HT1080 (cell line): Measurements from ENCODE around the gene KLHL40. TPM values are rescaled to one million over a fixed set of nuclear protein-coding genes. Genes with fewer than 3 reads are reported as not detected.

ENCODE experiments used
- DNase-seq: peaks from one replicate; pipeline ENCODE4 v3.0.0-alpha.2; 2015; ENCODE audit warnings: low read depth
- total RNA-seq: library from RNA; depleted of rRNA; stranded (reverse); fragments of >200 nt; shearing (Covaris generic); gene quantifications from 2 replicates; pipeline ENCODE4 v1.2.3, GENCODE V29; 2014; rRNA removed

Gene KLHL40
- total RNA-seq, 1 experiment from 2014 or later, result not detected

DNA sequence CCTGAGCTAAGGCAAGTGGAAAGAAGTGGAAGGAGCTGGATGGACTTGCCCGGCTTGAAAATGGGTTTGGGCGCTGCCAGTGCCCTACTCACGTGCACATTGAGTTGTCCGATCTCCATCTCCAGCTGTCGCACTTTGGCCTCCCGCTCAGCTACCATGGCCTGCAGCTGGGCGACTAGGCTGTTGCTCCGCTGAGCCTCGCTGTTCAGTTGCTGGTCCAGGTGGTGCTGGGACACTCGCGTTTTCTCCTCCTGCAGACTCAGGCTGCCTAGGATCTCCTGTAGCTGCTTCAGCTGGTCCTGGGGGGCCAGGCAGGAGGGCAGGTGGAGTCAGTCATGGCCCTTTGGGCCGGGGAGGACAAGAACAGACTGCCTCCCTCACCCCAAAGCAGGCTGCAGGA, 50.3 kb downstream of the KLHL40 start:
- DNase-seq, result no peak

DNA sequence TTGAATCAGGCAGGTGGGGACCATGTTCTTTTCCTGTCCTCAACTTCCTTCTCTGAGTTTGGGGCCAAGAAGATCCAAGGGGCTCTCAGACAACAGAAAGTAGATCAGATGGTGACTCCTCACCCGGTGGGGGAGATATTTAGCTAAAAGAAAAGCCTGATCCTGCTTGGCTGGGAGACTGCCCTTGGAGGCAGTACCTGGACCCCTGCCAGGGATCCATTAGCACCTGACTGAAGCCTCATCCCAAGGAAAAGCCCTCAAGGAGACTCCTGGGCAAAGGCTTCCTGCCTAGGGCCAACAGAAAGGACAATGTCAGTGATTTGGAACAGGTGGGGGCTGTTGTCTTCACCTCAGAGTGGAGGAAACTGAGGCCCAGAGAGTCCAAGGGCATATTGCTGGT, 50.7 kb downstream of the KLHL40 start:
- DNase-seq, result no peak

DNA sequence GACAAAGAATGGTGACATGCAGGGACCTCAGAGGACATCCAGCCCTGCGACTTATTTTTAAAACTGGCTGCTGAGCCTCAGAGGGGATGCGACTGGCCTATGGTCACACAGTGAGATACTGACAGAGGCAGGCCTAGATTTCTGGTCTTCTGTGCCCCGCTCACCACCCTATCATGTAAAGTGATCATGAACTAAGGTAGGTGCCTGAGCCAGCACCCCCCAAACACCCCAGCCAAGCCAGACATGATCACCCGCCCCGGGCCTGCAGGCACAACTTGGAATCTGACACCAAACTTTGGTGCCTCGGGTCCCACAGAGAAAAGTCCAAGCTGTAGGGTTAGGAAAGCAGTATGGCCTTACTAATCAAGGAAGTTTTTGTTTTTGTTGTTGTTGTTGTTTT, 51.2 kb downstream of the KLHL40 start:
- no peak for DNase-seq

DNA sequence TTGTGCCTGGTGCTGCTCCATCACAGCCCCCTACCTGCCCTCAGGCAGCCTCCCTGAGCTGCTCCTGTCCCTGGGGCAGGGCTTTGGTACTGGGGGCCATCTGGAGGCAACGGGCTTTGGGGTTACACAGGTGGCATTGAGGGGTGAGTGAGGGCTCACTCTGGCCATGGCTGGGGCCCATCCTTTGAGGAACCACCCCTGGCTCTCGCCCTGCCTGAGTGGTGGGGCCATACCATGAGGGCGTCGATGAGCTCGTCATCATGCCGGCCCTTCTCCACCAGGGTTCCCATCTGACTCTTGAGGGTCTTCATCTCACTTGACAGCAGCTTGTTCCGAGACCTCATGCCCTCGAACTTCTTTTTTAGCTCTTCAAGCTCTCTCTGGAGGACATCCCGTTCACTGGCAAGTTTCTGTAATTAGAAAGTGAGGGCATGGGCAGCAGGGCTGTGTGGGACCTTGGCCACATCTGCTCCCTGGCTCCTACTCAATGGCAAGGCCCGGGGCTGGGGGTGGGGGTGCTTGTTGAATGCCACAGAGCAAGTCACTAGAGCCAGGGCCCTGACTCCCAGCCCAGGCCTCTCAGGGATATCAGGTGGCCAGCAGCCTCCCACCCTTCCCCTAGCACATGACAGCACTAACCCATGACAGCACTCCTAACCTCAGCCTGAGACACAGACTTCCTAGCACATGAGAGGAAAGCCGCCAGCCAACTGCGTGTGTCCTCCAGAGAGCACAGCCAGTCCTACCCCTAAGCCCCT, 54.2 kb downstream of the KLHL40 start:
- DNase-seq, result no peak

DNA sequence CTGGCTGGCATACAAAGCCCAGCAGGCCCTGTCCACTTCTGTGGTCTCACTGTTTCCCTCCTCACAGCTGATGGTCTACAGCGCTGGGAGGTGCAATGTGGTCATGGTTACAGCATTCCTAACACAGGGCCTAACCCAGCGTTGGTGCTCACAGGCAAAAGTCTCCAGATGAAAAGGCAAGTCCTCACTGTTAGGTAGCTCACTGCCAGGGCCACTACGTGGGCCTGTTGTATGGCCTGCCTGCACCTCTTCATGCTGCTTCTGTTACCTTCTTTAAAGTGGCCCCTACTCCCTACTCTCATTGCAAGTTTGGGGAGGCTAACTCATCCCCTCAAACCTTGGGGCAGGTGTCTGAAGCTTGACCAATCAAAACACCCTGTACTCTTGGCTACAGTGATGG, 56.5 kb downstream of the KLHL40 start:
- DNase-seq, result no peak

Other genes with a start within 250 kb of the KLHL40 start
- gene VIPR1, start 182.9 kb upstream of the KLHL40 start, total RNA-seq, result not detected in 2 replicates
- gene SEC22C, start 103.6 kb upstream of the KLHL40 start, total RNA-seq, result 56.5 and 65.0 TPM in 2 replicates
- 45.1 and 45.3 TPM in 2 replicates for gene SS18L2, start 94.7 kb upstream of the KLHL40 start, total RNA-seq
- gene NKTR, start 84.9 kb upstream of the KLHL40 start, total RNA-seq, result 12.8 and 16.1 TPM in 2 replicates
- gene ZBTB47, start 31.8 kb upstream of the KLHL40 start, total RNA-seq, result 13.0 and 16.4 TPM in 2 replicates
- not detected in 2 replicates for gene HHATL, start 17.3 kb downstream of the KLHL40 start, total RNA-seq
- not detected in 2 replicates for gene CCDC13, start 87.7 kb downstream of the KLHL40 start, total RNA-seq
- 116 and 132 TPM in 2 replicates for gene HIGD1A, start 119.0 kb downstream of the KLHL40 start, total RNA-seq
- gene ACKR2, start 123.9 kb downstream of the KLHL40 start, total RNA-seq, result not detected in 2 replicates
- gene CYP8B1, start 190.3 kb downstream of the KLHL40 start, total RNA-seq, result not detected in 2 replicates
- 0.40 TPM in 1 of 2 replicates, not detected in the other for gene ZNF662, start 220.6 kb downstream of the KLHL40 start, total RNA-seq